GM18505 (cell line): Measurements from ENCODE around the gene FITM2.
"Not testable (repeated sequence)": the region's sequence is repeated elsewhere in the genome, so short reads cannot be mapped to it uniquely, and the experiment has no call there.

Experiments used
- ATAC-seq: cut with Tn5 transposase; IDR thresholded peaks from one replicate; pipeline ENCODE4 v1.9.1; 2021; ENCODE audit not compliant: unreplicated experiment
- POLR2A ChIP-seq: IDR thresholded peaks from 4 replicates; pipeline ENCODE4 v1.6.1; 2011; ENCODE audit warnings: borderline replicate concordance; ENCODE audit not compliant: insufficient read depth, insufficient read length; ENCODE audit errors: extremely low read depth

The FITM2 gene

DNA sequence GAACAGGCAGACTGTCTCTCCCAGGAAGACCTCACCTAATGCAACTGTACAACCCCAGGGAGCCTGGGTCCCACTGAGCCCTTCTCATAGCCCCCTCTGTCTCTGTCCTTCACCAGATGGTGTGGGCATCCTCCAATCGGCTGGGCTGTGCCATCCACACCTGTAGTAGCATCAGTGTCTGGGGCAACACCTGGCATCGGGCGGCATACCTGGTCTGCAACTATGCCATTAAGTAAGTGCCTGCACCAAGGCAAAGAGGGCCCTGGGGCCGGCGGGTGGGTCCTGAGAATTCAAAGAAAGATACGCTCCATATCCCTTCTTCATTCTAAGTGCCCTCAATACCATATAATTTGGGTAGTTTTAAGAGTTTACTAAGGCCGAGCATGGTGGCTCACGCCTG, 34.1 kb upstream of the FITM2 start:
- no peak for ATAC-seq
- TF ChIP-seq POLR2A: no peak

DNA sequence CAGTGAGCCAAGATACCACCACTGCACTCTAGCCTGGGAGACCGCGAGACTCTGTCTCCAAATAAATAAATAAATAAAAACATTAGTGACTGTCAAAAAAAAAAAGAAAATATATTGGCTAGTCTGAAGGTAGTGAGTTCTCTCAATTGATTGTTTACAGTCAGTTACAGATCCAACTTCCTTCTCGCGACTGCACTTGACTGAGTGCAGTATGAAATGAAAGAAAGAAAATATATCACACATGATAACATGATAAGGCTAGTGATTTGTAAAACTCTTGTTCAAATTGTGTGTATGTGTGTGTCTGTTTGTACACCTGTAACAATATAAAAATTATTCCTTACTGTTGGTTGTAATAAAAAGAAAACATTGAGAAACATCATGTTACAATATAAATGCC, 33.7 kb upstream of the FITM2 start:
- no peak for TF ChIP-seq POLR2A
- ATAC-seq: no peak

- TF ChIP-seq POLR2A: no peak
These were observed 32.2 kb upstream of the FITM2 start for GRCh38 chr20:44343162-44343675.

DNA sequence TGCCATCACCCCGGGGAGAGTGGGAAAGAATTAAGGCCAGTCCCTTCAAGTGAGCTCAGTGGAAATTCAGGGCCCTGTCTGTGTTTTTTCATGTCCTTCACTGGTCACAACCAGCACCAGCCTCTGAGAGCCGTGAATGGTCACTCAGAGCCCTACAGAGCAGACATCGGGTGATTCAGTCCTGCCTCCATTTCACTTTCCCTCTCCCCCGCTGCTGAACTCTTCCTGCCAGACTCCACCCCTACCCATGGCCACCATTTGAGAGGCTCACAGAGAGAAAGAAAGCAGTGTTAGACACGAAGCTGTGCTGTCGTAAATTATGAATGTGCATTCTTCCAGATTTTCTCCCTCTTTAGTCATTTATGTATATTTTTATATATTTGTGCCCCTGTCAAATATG, 31.2 kb upstream of the FITM2 start:
- no peak for ATAC-seq
- TF ChIP-seq POLR2A: no peak

More at GRCh38 chr20:44343162-44343675, 32.2 kb upstream of the FITM2 start:
- ATAC-seq: no peak

DNA sequence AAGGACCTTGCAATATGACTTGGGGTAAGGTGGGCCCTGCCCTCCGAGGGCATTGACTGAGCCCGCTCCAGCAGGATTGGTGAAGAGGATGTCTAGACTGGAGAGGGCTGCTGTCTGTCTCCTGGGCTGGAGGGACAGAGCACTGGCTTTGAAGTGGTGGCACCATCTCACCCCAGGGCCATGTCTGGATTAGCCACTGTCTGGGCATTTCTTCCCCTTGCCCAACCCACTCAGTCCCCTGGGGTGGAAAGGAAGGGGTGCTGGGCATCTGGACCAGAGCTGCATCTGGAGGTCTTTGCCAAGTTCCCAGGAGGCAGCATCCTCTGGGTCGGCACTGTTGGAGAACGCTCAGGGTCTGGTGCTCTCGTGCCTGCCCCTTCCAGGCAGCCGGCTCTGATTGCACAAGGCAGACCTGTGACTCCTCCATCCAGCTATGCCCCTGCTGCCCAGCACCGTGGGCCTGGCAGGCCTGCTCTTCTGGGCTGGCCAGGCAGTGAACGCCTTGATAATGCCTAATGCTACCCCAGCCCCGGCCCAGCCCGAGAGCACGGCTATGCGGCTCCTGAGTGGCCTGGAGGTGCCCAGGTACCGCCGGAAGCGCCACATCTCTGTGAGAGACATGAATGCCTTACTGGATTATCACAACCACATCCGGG, 25.9 kb upstream of the FITM2 start, which contains the start of gene R3HDML:
R3HDML (plus strand) TSS at position 319 of the 656 bp plus-strand sequence; CDS start at position 434, 115 bp downstream.
- no peak for ATAC-seq
- TF ChIP-seq POLR2A: no peak

DNA sequence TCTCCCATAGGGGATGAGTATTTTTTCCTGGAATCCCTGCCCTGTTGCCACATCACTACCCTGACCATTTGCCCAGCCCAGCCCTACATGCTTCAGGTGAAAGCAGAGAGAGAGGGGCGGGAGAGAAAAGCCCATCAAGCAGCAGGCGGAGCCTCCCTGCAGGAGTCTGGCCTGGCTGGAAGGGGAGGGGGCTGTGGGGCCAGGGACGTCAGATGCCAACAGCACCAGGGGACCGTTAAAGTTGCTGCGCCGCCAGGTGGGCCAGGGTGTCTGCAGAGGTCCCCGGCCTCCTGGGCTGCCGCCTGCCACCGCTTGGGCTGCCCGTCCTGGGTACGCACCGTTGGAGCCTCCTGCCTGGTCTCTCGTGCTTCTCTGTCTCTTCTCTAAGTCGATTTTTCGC, 25.1 kb upstream of the FITM2 start:
- ATAC-seq: no peak
- no peak for TF ChIP-seq POLR2A

- no peak for ATAC-seq
- TF ChIP-seq POLR2A: no peak
These were observed 24.7 kb upstream of the FITM2 start for GRCh38 chr20:44335675-44336074.

GRCh38 chr20:44334709-44335108, 23.7 kb upstream of the FITM2 start:
- no peak for TF ChIP-seq POLR2A
- ATAC-seq: no peak

GRCh38 chr20:44334306-44334705, 23.3 kb upstream of the FITM2 start:
- no peak for ATAC-seq
- TF ChIP-seq POLR2A: no peak

DNA sequence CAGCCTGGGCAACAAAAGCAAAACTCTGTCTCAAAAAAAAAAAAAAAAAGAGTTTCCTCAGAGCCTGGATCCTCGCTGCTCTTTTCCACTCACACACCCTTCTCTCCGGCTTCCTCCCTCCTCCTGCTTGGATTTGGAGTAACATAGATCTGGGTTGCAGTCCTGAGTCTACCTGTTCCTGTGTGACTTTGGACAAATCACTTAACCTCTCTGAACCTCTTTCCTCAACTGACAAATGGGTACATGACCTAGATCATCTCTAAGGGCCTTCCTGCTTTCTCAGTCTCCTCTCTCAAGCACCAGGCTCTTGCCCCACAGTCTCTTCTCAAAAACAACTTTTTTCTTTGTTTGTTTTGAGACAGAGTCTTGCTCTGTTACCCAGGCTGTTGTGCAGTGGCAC, 20.2 kb upstream of the FITM2 start:
- ATAC-seq: no peak
- TF ChIP-seq POLR2A: no peak

- ATAC-seq: no peak
- no peak for TF ChIP-seq POLR2A
These were observed 17.4 kb upstream of the FITM2 start for GRCh38 chr20:44328428-44328827.

- not testable (repeated sequence) for ATAC-seq
These were observed 16.7 kb upstream of the FITM2 start for GRCh38 chr20:44327748-44328147.

DNA sequence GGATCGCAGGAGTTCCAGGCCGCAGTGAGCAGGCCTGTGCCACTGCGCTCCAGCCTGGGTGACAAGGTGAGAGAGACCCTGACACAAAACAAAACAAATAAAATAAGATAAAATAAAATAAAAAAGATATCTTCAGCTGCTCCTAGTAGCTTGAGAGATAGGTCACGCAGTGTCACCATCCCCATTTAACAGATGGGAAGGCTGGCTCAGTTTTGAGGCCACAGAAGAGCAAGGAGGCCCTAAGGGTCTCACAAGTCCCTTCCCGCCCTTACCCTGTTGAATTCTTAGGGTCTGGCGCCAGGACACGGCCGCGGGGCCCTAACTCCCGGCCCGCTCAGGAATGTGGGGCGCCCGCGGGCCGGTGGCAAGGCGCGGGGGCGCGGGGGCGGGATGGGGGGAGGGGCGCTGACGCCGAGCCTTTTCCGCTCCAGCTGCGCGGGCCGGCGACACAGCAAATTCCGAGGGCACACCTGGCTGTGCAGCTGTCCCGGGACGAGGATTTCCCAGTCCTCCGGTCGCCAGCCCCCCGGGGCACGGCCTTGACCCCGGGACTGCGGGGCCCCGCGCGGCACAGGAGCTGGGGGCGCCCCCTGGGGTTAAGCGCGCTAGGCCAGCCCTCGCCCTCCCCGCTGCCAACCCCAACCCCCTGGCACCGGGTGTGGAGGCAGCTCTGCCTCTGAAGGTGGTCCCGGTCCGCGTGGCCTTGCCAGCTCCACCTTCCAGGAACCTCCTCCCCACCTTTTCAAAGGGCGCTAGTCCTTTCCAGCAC, 15.6 kb upstream of the FITM2 start:
- TF ChIP-seq POLR2A: no peak
- no peak for ATAC-seq

DNA sequence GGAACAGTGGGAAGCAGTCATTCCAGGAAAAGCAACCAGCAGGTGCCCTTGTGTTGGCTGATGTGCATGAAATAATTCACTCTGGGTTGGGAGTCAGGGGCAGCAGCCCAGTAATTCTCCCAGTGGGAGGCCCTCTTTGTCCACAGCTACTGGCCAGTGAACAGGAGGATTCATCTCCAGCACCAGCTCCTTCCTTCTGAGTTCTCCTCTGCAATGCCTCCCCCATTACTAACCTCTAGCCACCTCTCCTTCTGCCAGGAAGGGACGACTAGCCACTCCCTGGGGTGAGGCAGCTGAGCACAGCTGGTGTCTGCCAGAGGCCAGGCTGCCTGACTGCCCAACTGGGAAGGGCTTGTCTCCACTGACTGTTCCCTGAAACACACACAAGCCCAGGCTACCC, 13.3 kb upstream of the FITM2 start:
- no peak for TF ChIP-seq POLR2A

DNA sequence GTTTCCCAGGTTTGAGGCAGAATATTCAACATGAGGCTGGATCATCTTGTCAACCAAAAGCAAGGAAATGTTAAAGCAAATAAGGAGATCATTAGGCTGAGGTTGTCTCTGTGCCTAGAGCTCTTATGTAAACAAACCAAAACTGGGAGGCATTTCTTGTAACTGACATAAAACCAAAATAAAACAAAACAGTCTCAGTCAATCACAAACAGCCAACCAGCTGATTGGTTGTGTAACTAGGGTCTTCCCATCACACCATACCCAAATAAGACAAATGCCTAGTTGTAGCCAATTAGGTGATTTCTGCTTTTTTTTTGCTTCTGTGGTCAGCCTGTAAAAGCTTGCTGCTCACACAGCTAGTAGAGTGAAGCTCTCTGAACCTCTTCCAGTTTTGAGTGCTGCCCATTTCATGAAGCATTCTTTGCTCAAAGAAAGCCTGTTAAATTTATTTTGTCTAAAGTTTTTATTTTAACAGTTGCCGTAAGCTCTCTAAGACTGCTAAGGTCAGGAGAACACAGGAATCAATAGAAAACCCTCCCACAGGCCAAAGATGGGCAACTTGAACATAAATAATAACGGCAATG, 8.9 kb upstream of the FITM2 start:
- no peak for TF ChIP-seq POLR2A
- no peak for ATAC-seq

More for the DNA sequence above, 13.3 kb upstream of the FITM2 start:
- no peak for ATAC-seq

DNA sequence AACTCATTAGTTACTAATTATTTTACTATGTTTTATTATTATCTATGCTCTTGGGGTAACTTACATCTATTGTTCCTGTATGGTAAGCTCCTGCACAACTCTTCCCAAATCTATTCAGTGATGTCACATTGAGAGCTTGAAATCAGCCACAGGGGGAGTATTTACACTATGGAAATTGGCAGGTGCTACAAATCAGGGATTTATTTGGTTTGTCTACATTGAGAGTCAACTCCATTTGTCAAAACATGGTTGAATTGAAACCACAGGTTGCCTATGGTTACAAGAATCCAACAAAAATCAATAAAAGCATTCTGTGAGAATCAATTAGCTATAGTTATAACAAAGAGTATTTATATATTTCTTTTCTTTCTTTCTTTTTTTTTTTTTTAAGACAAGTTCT, 3.9 kb upstream of the FITM2 start:
- no peak for TF ChIP-seq POLR2A
- no peak for ATAC-seq
